AG09309 (cell line): Measurements from ENCODE around the gene MUC4.
"Not testable (repeated sequence)": the region's sequence is repeated elsewhere in the genome, so short reads cannot be mapped to it uniquely, and the experiment has no call there.

Experiments
- DNase-seq: peaks from one replicate; pipeline ENCODE4 v3.0.0-alpha.2; 2010; ENCODE audit warnings: low read depth
- H3K4me3 ChIP-seq: 2 replicates; pipeline ENCODE4 v1.5.1; 2011; ENCODE audit warnings: mild to moderate bottlenecking, low read depth, low read length, moderate library complexity; ENCODE audit not compliant: control insufficient read depth
- CTCF ChIP-seq: IDR thresholded peaks from 2 replicates; pipeline ENCODE4 v1.5.1; 2011; ENCODE audit warnings: mild to moderate bottlenecking, low read depth, low read length, inconsistent platforms; ENCODE audit not compliant: insufficient read depth, control insufficient read depth; ENCODE audit errors: missing control alignments

MUC4 gene

GRCh38 chr3:195729476-195730251 lies 82.1 kb downstream of the MUC4 start:
- H3K4me3 ChIP-seq: no peak overlapping the region

GRCh38 chr3:195728789-195729188 lies 82.9 kb downstream of the MUC4 start:
- not testable (repeated sequence) for DNase-seq, H3K4me3 ChIP-seq

More at GRCh38 chr3:195729476-195730251, 82.1 kb downstream of the MUC4 start:
- no peak for TF ChIP-seq CTCF
- no peak for DNase-seq

GRCh38 chr3:195727606-195728195 lies 84.0 kb downstream of the MUC4 start:
- no peak for DNase-seq
- TF ChIP-seq CTCF: no peak
- no peak overlapping the region for H3K4me3 ChIP-seq

GRCh38 chr3:195725916-195726740 lies 85.6 kb downstream of the MUC4 start:
- not testable (repeated sequence) for DNase-seq, H3K4me3 ChIP-seq

- not testable (repeated sequence) for H3K4me3 ChIP-seq, DNase-seq
These were observed 87.4 kb downstream of the MUC4 start for GRCh38 chr3:195724363-195724762.

GRCh38 chr3:195722996-195723345 lies 88.8 kb downstream of the MUC4 start:
- not testable (repeated sequence) for DNase-seq, H3K4me3 ChIP-seq

GRCh38 chr3:195722139-195722995 lies 89.4 kb downstream of the MUC4 start:
- not testable (repeated sequence) for DNase-seq, H3K4me3 ChIP-seq

GRCh38 chr3:195720831-195721506 lies 90.8 kb downstream of the MUC4 start, which contains the start of gene MUC20:
Gene MUC20, plus strand, starts transcription at chr3:195720978. Its CDS starts 30 bp downstream, at chr3:195721008.
- DNase-seq, H3K4me3 ChIP-seq: not testable (repeated sequence)

- DNase-seq, H3K4me3 ChIP-seq: not testable (repeated sequence)
These were observed 92.0 kb downstream of the MUC4 start for GRCh38 chr3:195719514-195720254.
